Activated B cell treated with CpG ODN at 0.5 μM for 24 hours (primary cell): Measurements from ENCODE around the gene ZCCHC7. TPM values are rescaled to one million over a fixed set of nuclear protein-coding genes. Genes with fewer than 3 reads are reported as not detected.
A peak's percentile ranks its signal among the peaks of the same experiment; 100 is the strongest.
"Not testable (repeated sequence)": the region's sequence is repeated elsewhere in the genome, so short reads cannot be mapped to it uniquely, and the experiment has no call there.

Experiments
- ATAC-seq: fragments of 200-7000 bp; cut with Tn5 transposase; one replicate; pipeline ENCODE4 v1.10.0; 2021; ENCODE audit warnings: low read depth, mild to moderate bottlenecking, moderate library complexity
- CTCF ChIA-PET: fragments of 350-600 bp; sonication (Branson Sonifier 250); formaldehyde crosslinking; loops from one replicate; lab custom pipeline; 2021; ENCODE audit warnings: antibody characterized with exemption; lab: Charles Lee
- POLR2A ChIA-PET: fragments of 350-600 bp; sonication (Branson Sonifier 250); formaldehyde crosslinking; loops from one replicate; lab custom pipeline; 2021; ENCODE audit warnings: antibody characterized with exemption; lab: Charles Lee
- DNase-seq: peaks from one replicate; pipeline ENCODE4 v3.0.0; 2022
- H3K27ac Mint-ChIP-seq: one replicate; pipeline ENCODE4 v1.8.0; 2020; ENCODE audit warnings: mixed read lengths
- H3K27me3 Mint-ChIP-seq: one replicate; pipeline ENCODE4 v1.8.0; 2021; ENCODE audit warnings: mixed read lengths
- H3K36me3 Mint-ChIP-seq: one replicate; pipeline ENCODE4 v1.8.0; 2021; ENCODE audit warnings: low read depth, mixed read lengths
- H3K4me1 Mint-ChIP-seq: one replicate; pipeline ENCODE4 v1.8.0; 2021; ENCODE audit warnings: mixed read lengths
- H3K4me3 Mint-ChIP-seq: one replicate; pipeline ENCODE4 v1.8.0; 2020; ENCODE audit warnings: mild to moderate bottlenecking, mixed read lengths
- H3K9me3 Mint-ChIP-seq: one replicate; pipeline ENCODE4 v1.8.0; 2020; ENCODE audit warnings: mixed read lengths
- CTCF ChIP-seq: fragments of 200-600 bp; IDR thresholded peaks from one replicate; pipeline ENCODE4 v1.8.0; 2022; ENCODE audit warnings: antibody characterized with exemption, mild to moderate bottlenecking
- intact Hi-C: fragments of 100-400 bp; cut with micrococcal nuclease; formaldehyde crosslinking; loops from one replicate; pipeline ENCODE4 v1.15.1; 2024
- total RNA-seq: library from RNA; stranded (reverse); gene quantifications from 2 replicates; pipeline ENCODE4 v1.2.3, GENCODE V29; 2022

The ZCCHC7 gene
- total RNA-seq, 1 donor from 2014 or later, result 70.3 TPM

GRCh38 chr9:37119360-37119759 is 1.0 kb upstream of the ZCCHC7 start:
- Mint-ChIP-seq H3K4me3 (no peak overlapping the region), H3K27ac (peak overlapping the region; percentile 96), H3K4me1 (peaks cover 52% of the 10 kb centered on the region), H3K27me3 (no peaks in the 10 kb centered on the region), H3K36me3 (peaks cover 27% of the 10 kb centered on the region), H3K9me3 (no peaks in the 10 kb centered on the region)
- no peak for TF ChIP-seq CTCF
- no peak for ATAC-seq
- ChIA-PET POLR2A (interaction anchor here (0.6 to 9.9 kb wide), 25 partner anchors 9 to 592 kb away, joined by 3 to 148 read pairs (median 7); partner anchors contain the start of gene PAX5), CTCF (interaction anchor here (0.8 to 2.0 kb wide), 3 partner anchors 34 to 205 kb away, joined by 3 to 5 read pairs (median 5); no protein-coding TSS in a partner anchor)
- intact Hi-C loops, result no loop called here
- DNase-seq, result no peak

- H3K9me3 Mint-ChIP-seq, DNase-seq, H3K27me3 Mint-ChIP-seq: not testable (repeated sequence)
- Mint-ChIP-seq H3K27ac (peak overlapping the region; percentile 96), H3K36me3 (peaks cover 27% of the 10 kb centered on the region), H3K4me3 (peak overlapping the region; percentile 99), H3K4me1 (peaks cover 44% of the 10 kb centered on the region)
- intact Hi-C loops, result loop anchor here (1.0 to 5.0 kb wide), 10 partner anchors 20 to 286 kb away; partner anchors contain the start of gene PAX5
- ChIA-PET CTCF (interaction anchor here (0.9 to 2.0 kb wide), 6 partner anchors 12 to 203 kb away, joined by 3 to 8 read pairs (median 5); no protein-coding TSS in a partner anchor), POLR2A (interaction anchor here (0.6 to 9.9 kb wide), 50 partner anchors 9 to 472 kb away, joined by 3 to 148 read pairs (median 5); partner anchors contain the start of genes PAX5 and TOMM5)
- ATAC-seq, result peak; percentile 10
Measured at GRCh38 chr9:37120843-37121335, 515 bp downstream of the ZCCHC7 start.

GRCh38 chr9:37121881-37122280 is 1.5 kb downstream of the ZCCHC7 start:
- ATAC-seq (no peak), DNase-seq (no peak)
- ChIA-PET CTCF (interaction anchor here (1.5 to 1.9 kb wide), 2 partner anchors 85 to 179 kb away, joined by 7 to 8 read pairs; no protein-coding TSS in a partner anchor), POLR2A (interaction anchor here (0.7 to 9.9 kb wide), 15 partner anchors 16 to 287 kb away, joined by 3 to 148 read pairs (median 10); partner anchors contain the start of gene PAX5)
- Mint-ChIP-seq H3K27me3 (no peaks in the 10 kb centered on the region), H3K4me3 (peak overlapping the region; percentile 99), H3K4me1 (peaks cover 44% of the 10 kb centered on the region), H3K9me3 (no peaks in the 10 kb centered on the region), H3K27ac (peak overlapping the region; percentile 96), H3K36me3 (peaks cover 27% of the 10 kb centered on the region)
- intact Hi-C loops, result loop anchor here (2.0 to 5.0 kb wide), 7 partner anchors 19 to 285 kb away; no protein-coding TSS in a partner anchor
- TF ChIP-seq CTCF, result no peak

GRCh38 chr9:37126214-37126788 is 5.9 kb downstream of the ZCCHC7 start:
- Mint-ChIP-seq H3K27me3 (no peaks in the 10 kb centered on the region), H3K36me3 (peaks cover 14% of the 10 kb centered on the region), H3K4me1 (peaks cover 33% of the 10 kb centered on the region), H3K9me3 (no peaks in the 10 kb centered on the region), H3K27ac (no peak overlapping the region), H3K4me3 (no peak overlapping the region)
- ATAC-seq (no peak), DNase-seq (no peak)
- TF ChIP-seq CTCF, result no peak
- POLR2A ChIA-PET, result interaction anchor here (0.6 to 9.9 kb wide), 4 partner anchors 89 to 253 kb away, joined by 3 to 148 read pairs (median 6); partner anchors contain the start of gene PAX5
- intact Hi-C loops, result no loop called here
- CTCF ChIA-PET, result interaction anchor here (1.0 to 1.3 kb wide), 2 partner anchors 12 to 286 kb away, joined by 3 to 4 read pairs; no protein-coding TSS in a partner anchor

- Mint-ChIP-seq H3K9me3 (no peaks in the 10 kb centered on the region), H3K4me3 (no peak overlapping the region), H3K36me3 (peaks cover 16% of the 10 kb centered on the region), H3K4me1 (peaks cover 32% of the 10 kb centered on the region), H3K27ac (no peak overlapping the region), H3K27me3 (no peaks in the 10 kb centered on the region)
- DNase-seq, result no peak
- intact Hi-C loops, result no loop called here
- ATAC-seq, result peak; percentile 28
- no peak for TF ChIP-seq CTCF
- ChIA-PET CTCF (interaction anchor here (1.0 kb wide), 1 partner anchor 11 kb away, joined by 4 read pairs; no protein-coding TSS in a partner anchor), POLR2A (interaction anchor here (0.6 to 0.7 kb wide), 2 partner anchors 198 to 252 kb away, joined by 3 read pairs; no protein-coding TSS in a partner anchor)
Measured at GRCh38 chr9:37127018-37127417, 6.6 kb downstream of the ZCCHC7 start.
